GM03348 (cell line): ENCODE measurements around the gene PCSK5.
"Not testable (repeated sequence)": the region's sequence is repeated elsewhere in the genome, so short reads cannot be mapped to it uniquely, and the experiment has no call there.

Source experiments
- DNase-seq: peaks from one replicate; pipeline ENCODE4 v3.0.0; 2012; ENCODE audit warnings: low spot score

Gene PCSK5

DNA sequence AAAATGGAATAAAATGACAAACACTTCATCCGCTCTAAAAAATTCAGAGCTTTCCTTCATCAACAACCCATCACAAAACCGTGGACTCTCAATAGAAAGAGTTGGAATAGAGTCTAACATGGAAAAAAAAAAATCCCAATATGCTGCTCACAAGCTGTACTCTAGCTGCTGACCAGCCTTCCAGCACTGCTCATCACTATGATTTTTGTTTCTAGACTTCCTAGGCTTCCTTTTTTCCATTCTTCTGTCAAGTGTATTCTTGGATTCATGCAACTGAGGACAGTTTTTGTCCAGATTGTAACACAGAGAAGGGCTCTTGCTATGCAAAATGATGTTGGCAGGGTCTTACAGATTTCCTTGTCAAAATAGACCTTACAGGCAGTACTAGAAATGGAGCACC is 469.3 kb downstream of the PCSK5 start:
- DNase-seq: no peak

GRCh38 chr9:76362332-76363031 is 472.0 kb downstream of the PCSK5 start:
- not testable (repeated sequence) for DNase-seq

GRCh38 chr9:76363032-76363395 is 472.5 kb downstream of the PCSK5 start:
- no peak for DNase-seq

- peak; percentile 46 for DNase-seq
Measured at GRCh38 chr9:76365028-76365427, 474.6 kb downstream of the PCSK5 start.

DNA sequence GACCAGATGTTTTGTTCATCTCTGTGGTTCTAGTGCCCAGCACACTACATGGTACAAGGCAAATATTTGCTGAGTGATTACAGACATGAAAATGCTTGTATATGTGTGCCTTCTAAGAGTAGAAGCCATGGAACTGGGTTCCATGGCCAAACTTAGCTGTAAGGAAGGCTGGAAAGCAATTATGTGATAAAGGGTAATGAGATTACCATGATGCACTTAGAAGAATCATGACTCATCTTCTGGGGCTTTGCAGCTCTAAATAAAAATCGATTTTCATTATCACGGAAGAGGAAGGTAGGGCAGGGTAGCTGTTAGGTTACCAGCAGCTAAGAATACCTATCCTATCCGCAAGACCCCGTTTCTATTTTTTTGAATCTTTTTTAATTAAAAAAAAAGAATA is 475.8 kb downstream of the PCSK5 start:
- no peak for DNase-seq

GRCh38 chr9:76369583-76369982 is 479.1 kb downstream of the PCSK5 start:
- no peak for DNase-seq

DNA sequence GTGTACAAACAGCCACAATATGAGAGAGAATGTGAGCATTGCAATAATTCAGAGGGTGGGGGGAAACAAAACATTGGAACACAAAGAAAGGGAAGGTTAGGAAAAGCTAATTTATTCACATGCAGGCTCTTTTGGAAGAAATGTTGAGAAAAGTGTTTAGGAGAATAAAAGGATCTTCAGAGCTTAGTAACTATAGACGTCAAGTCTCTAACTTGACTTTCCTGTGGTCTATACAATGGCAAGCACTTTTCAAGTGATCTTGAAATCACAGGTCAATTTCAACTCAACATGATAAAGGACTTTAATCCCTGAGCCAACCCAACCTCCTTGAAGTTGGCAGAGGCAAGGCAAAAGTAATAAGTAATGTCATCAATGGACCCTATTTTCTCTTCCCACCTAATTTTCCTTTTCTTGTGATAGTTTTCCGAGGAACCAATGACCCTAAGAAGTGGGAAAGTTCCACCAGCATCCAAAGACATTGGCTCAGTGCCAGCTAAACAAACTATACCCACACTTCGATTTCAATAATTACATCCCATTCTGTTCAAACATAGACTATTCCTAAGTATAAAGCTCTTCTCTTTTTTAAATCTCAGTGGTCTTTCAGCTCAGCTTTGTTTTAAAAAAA is 480.0 kb downstream of the PCSK5 start:
- DNase-seq: no peak

DNA sequence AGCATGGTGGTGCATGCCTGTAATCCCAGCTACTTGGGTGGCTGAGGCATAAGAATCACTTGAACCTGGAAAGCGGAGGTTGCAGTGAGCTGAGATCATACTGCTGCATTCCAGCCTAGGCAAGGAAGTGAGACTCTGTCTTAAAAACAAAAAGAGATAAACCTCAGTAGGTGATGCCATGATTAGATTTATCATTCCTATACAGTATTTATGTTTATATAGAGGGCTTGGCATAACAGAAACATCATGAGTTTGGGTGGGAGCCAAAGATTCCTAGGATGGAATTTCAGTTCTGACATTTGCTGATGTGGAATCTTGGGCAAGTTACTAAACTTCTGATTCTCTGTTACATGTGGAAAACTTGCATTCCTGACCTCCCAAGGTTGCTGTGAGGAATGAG is 481.4 kb downstream of the PCSK5 start:
- DNase-seq: no peak

DNA sequence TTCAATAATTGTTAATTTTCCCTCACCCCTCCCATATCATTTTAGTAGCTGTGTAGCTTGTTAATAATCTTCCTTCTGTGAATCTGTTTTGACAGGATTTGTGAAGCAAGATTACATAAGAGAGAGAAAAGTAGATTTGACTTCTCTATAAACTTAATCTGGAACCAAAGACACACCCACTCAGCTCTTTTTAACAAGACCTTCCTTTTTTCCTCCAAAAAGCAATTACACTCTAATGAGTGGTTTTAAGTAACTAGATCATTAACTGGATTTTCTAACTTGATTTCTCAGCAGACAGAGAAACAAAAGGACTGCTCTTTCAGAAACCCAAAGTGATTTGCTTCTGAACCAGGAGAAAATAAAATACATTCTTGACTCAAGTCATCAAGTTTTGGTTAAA is 481.9 kb downstream of the PCSK5 start:
- no peak for DNase-seq

GRCh38 chr9:76373173-76373783 is 482.8 kb downstream of the PCSK5 start:
- peak; percentile 30 for DNase-seq

GRCh38 chr9:76373784-76374474 is 483.5 kb downstream of the PCSK5 start:
- DNase-seq: no peak

DNA sequence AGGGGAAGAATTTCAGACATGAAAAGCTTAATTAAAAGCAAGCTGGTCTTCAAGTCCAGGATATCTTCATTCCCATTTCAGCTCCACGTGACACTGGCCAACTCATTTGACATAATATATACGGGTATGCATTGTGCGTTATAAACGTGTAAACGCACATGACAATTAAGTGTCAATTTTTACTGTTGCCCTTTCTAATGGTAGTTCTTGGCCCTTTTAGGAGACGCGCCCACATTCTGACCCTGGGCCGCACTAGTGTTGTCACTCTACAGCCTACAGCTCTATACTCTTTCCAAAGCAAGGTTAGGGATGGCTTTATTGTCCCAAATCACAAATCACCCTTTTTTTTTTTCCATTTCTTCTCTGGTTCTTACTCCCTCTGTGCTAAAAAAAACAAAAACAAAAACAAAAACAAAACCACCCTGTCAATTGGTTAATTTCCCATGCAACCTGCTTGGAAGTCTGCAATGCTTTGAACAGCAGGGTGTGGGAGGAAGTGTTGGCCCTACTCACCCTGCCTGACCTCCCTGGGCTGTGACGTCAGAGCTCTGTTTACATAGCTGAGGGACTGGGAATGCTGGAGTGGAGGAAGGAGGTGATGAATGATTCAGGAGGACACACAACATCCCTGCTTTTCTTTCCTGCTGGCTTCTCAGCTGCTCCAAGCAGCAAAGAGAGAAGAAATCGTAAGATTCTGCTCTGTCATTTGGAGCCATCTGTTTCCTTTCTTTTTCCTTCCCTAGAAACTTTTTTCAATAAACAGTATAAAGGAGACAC is 484.5 kb downstream of the PCSK5 start:
- DNase-seq: peak; percentile 78

DNA sequence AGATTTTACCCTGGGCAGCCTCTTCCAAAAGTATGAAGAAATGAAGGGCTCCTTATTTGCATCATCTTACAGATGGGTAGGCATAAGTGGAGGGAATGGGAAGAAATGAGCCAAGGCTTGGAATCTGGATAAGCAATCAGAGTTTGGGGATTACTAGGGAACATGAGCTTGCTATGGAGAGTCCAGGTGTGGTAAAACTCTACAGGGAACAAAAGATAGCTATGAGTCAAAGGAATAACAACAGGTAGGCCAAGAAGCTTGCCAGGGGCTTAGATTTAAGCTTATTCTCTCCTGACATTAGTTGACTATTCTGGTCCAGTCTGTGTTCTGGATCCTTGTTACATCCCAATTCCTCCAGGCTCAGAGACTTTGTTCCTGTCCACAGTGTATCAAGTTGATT is 487.3 kb downstream of the PCSK5 start:
- DNase-seq: no peak

GRCh38 chr9:76378367-76379073 is 488.0 kb downstream of the PCSK5 start:
- DNase-seq: no peak

DNA sequence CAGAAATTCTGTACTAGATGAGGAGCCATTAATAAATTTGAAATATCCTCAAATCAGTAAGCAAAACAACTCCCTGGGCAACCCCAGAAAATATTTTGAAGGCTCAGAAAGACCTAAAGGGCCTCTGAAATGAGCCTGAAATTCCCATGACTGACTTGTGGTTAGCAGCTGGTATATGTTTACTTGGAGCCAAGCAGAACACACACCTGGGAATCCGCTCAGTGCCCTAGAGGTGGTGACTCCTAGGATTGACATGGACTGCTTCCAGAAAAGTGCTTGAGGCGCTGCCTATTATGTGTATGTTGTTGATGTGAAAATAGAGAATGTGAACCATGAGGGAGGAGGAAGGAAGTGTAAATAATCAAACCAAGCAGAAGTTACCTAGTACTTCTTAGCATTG is 489.0 kb downstream of the PCSK5 start:
- no peak for DNase-seq

- DNase-seq: no peak
Measured at GRCh38 chr9:76390656-76391055, 500.2 kb downstream of the PCSK5 start.

DNA sequence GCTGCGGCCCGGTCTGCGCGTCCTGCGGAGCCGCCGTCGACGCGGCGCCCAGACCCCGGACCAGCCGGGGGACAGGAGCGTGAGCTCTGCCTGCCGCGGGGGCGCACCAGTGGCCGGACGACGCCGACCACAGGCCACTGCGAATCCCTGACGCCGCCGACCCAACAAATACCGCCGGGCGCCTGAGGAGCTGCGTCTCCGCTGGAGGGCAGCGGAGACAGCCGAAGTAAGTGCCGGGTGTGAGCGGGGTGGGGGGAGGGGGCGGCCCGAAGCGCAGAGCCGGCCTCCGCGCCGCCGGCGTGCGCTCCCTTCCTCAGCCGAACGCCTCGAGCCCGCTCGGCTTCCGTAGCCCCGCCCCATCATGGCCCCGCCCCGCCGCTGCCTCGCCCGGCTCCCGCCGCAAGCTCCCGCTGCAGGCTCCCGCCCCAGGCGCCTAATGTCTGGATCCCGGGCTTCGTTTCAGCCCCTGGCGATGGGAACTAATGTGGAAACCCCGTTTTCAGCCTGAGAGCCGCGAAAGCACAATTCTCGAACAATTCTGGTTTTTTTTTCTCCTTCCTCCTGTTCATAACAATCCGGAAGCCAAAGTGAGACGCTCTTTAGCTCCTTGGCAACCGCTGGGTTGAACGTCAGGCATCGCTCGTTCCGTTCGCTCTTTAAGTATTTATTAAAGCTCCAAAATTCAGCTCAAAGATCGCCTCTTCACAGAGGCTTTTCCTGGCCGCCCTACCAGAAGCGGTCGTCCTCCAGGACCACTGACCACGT is 503.9 kb downstream of the PCSK5 start, which contains the start of gene RFK:
Gene RFK (minus strand): TSS at position 232 of the 765 bp plus-strand sequence. CDS start 255 bp downstream, outside the sequence.
- DNase-seq: peak; percentile 98

GRCh38 chr9:76394960-76395252 is 504.4 kb downstream of the PCSK5 start:
- peak; percentile 50 for DNase-seq

GRCh38 chr9:76395381-76395780 is 504.9 kb downstream of the PCSK5 start:
- DNase-seq: no peak

GRCh38 chr9:76396144-76396543 is 505.7 kb downstream of the PCSK5 start:
- DNase-seq: no peak

DNA sequence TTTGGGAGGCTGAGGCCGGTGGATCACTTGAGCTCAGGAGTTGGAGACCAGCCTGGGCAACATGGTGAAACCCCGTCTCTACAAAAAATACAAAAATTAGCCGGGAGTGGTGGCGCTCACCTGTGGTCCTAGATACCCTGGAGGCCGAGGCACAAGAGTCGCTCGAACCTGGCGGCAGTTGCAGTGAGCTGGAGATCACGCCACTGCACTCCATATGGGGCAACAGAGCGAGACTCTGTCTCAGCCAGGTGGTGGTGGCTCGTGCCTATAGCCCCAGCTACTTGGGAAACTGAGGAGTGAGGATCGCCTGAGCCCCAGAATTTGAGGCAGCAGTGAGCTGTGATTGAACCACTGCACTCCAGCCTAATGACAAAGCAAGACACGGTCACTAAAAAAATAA is 506.1 kb downstream of the PCSK5 start:
- no peak for DNase-seq
